H9 (cell line): Measurements from ENCODE around the gene GPR50. TPM values are rescaled to one million over a fixed set of nuclear protein-coding genes. Genes with fewer than 3 reads are reported as not detected.

Experiments
- DNase-seq: peaks from one replicate; pipeline ENCODE4 v3.0.0-alpha.2; 2017
- H2AFZ ChIP-seq: one replicate; pipeline ENCODE4 v1.6.1; 2013; ENCODE audit warnings: mild to moderate bottlenecking, low read length, control low read depth, moderate library complexity
- H2AK5ac ChIP-seq: 2 replicates; pipeline ENCODE4 v1.6.1; 2013; ENCODE audit warnings: low read length, control low read depth, mixed read lengths; ENCODE audit not compliant: insufficient read length
- H2BK120ac ChIP-seq: one replicate; pipeline ENCODE4 v1.6.1; 2013; ENCODE audit warnings: low read depth, mild to moderate bottlenecking, low read length, control low read depth, inconsistent platforms; ENCODE audit not compliant: poor library complexity, severe bottlenecking
- H2BK12ac ChIP-seq: 2 replicates; pipeline ENCODE4 v1.6.1; 2013; ENCODE audit warnings: low read length, control low read depth, mixed read lengths, low read depth; ENCODE audit not compliant: insufficient read length
- H2BK15ac ChIP-seq: 2 replicates; pipeline ENCODE4 v1.6.1; 2013; ENCODE audit warnings: low read depth, low read length, control low read depth
- H2BK20ac ChIP-seq: one replicate; pipeline ENCODE4 v1.6.1; 2013; ENCODE audit warnings: low read depth, mild to moderate bottlenecking, low read length, control low read depth, inconsistent platforms; ENCODE audit not compliant: poor library complexity, severe bottlenecking
- H2BK5ac ChIP-seq: 2 replicates; pipeline ENCODE4 v1.6.1; 2013; ENCODE audit warnings: low read length, control low read depth, mixed read lengths; ENCODE audit not compliant: insufficient read length
- H3K14ac ChIP-seq: 2 replicates; pipeline ENCODE4 v1.6.1; 2013; ENCODE audit warnings: low read length, control low read depth; ENCODE audit not compliant: insufficient read depth
- H3K18ac ChIP-seq: 2 replicates; pipeline ENCODE4 v1.6.1; 2013; ENCODE audit warnings: low read depth, mild to moderate bottlenecking, mixed read lengths, low read length, control low read depth; ENCODE audit not compliant: insufficient read length
- H3K23ac ChIP-seq: 2 replicates; pipeline ENCODE4 v1.6.1; 2013; ENCODE audit warnings: low read length, control low read depth, mixed read lengths, low read depth; ENCODE audit not compliant: insufficient read length
- H3K23me2 ChIP-seq: 2 replicates; pipeline ENCODE4 v1.6.1; 2013; ENCODE audit warnings: low read depth, mild to moderate bottlenecking, mixed read lengths, low read length, control low read depth; ENCODE audit not compliant: insufficient read length, poor library complexity, severe bottlenecking
- H3K27ac ChIP-seq: 2 replicates; pipeline ENCODE4 v1.5.1; 2013; ENCODE audit warnings: low read length, control low read depth, mixed read lengths, low read depth; ENCODE audit not compliant: insufficient read length
- H3K27me3 ChIP-seq: 2 replicates; pipeline ENCODE4 v1.6.1; 2013; ENCODE audit warnings: low read length, control low read depth, inconsistent platforms; ENCODE audit not compliant: insufficient read depth
- H3K4ac ChIP-seq: 2 replicates; pipeline ENCODE4 v1.6.1; 2013; ENCODE audit warnings: low read depth, mild to moderate bottlenecking, control low read depth, inconsistent platforms, low read length, moderate library complexity
- H3K4me1 ChIP-seq: 2 replicates; pipeline ENCODE4 v1.6.1; 2013; ENCODE audit warnings: low read length, control low read depth, inconsistent platforms; ENCODE audit not compliant: insufficient read depth
- H3K4me2 ChIP-seq: 2 replicates; pipeline ENCODE4 v1.6.1; 2013; ENCODE audit warnings: low read length, control low read depth, mixed read lengths; ENCODE audit not compliant: insufficient read length, insufficient read depth
- H3K56ac ChIP-seq: 2 replicates; pipeline ENCODE4 v1.6.1; 2013; ENCODE audit warnings: low read depth, mild to moderate bottlenecking, mixed read lengths, low read length, control low read depth; ENCODE audit not compliant: insufficient read length
- H3K79me1 ChIP-seq: 2 replicates; pipeline ENCODE4 v1.6.1; 2013; ENCODE audit warnings: low read depth, mild to moderate bottlenecking, moderate library complexity, low read length, control low read depth, inconsistent platforms; ENCODE audit not compliant: insufficient read depth, poor library complexity, severe bottlenecking
- H3K79me2 ChIP-seq: 2 replicates; pipeline ENCODE4 v1.6.1; 2013; ENCODE audit warnings: low read length, control low read depth, inconsistent platforms; ENCODE audit not compliant: insufficient read depth
- H3K9ac ChIP-seq: 2 replicates; pipeline ENCODE4 v1.6.1; 2013; ENCODE audit warnings: low read length, control low read depth, mixed read lengths; ENCODE audit not compliant: insufficient read length; ENCODE audit errors: extremely low read depth
- H3K9me3 ChIP-seq: one replicate; pipeline ENCODE4 v1.6.1; 2013; ENCODE audit warnings: low read depth, low read length, inconsistent platforms; ENCODE audit not compliant: control insufficient read depth
- H3T11ph ChIP-seq: one replicate; pipeline ENCODE4 v1.6.1; 2013; ENCODE audit warnings: mild to moderate bottlenecking, low read length, control low read depth, inconsistent platforms
- H4K20me1 ChIP-seq: one replicate; pipeline ENCODE4 v1.6.1; 2013; ENCODE audit not compliant: control insufficient read depth, insufficient read length, insufficient read depth
- H4K5ac ChIP-seq: 2 replicates; pipeline ENCODE4 v1.6.1; 2013; ENCODE audit warnings: low read depth, mild to moderate bottlenecking, mixed read lengths, low read length, control low read depth; ENCODE audit not compliant: insufficient read length
- H4K8ac ChIP-seq: replicated peaks from 2 replicates; pipeline ENCODE4 v1.6.1; 2013; ENCODE audit warnings: low read length, control low read depth, mixed read lengths, low read depth; ENCODE audit not compliant: insufficient read length
- H4K91ac ChIP-seq: 2 replicates; pipeline ENCODE4 v1.6.1; 2013; ENCODE audit warnings: low read depth, mild to moderate bottlenecking, moderate library complexity, mixed read lengths, low read length, control low read depth; ENCODE audit not compliant: insufficient read length
- H3K27ac Mint-ChIP-seq, 3 experiments: 2 replicates in 2 of 3; 3 replicates in 1 of 3; pipeline ENCODE4 v1.8.0; 2020 to 2021; ENCODE audit warnings: mixed read lengths in 3 of 3, mild to moderate bottlenecking in 1 of 3, moderate library complexity in 1 of 3
- H3K27me3 Mint-ChIP-seq: 2 replicates; pipeline ENCODE4 v1.8.0; 2021; ENCODE audit warnings: low read depth, mild to moderate bottlenecking, moderate library complexity, mixed read lengths
- H3K36me3 Mint-ChIP-seq, 3 experiments: 2 replicates in 2 of 3; 3 replicates in 1 of 3; pipeline ENCODE4 v1.8.0; 2020 to 2021; ENCODE audit warnings: low read depth in 3 of 3, mixed read lengths in 3 of 3; ENCODE audit not compliant: insufficient read depth in 1 of 3
- H3K4me1 Mint-ChIP-seq, 2 experiments: 2 replicates each; pipeline ENCODE4 v1.8.0; 2020; ENCODE audit warnings: mixed read lengths in 2 of 2
- H3K4me3 Mint-ChIP-seq, 2 experiments: 2 replicates in 1 of 2; 3 replicates in 1 of 2; pipeline ENCODE4 v1.8.0; 2020 to 2021; ENCODE audit warnings: mild to moderate bottlenecking in 2 of 2, mixed read lengths in 2 of 2, moderate library complexity in 1 of 2
- H3K9me3 Mint-ChIP-seq, 2 experiments: 2 replicates in 1 of 2; 3 replicates in 1 of 2; pipeline ENCODE4 v1.8.0; 2020; ENCODE audit warnings: mild to moderate bottlenecking in 2 of 2, mixed read lengths in 2 of 2, moderate library complexity in 1 of 2
- CTCF ChIP-seq: fragments of 200-600 bp; sonication (generic); conservative IDR thresholded peaks from 3 replicates; pipeline ENCODE4 v1.8.0; 2021; ENCODE audit warnings: antibody characterized with exemption, mild to moderate bottlenecking
- WGBS: extraction: QIAGEN DNeasy Blood & Tissue Kit; methylation state at CpG from one replicate; pipeline ENCODE4 v1.1.7; 2013; ENCODE audit warnings: missing lambda C conversion rate, low lambda C conversion rate, mixed read lengths; ENCODE audit not compliant: insufficient read length; ENCODE audit errors: extremely low coverage; 5-methylcytosine and 5-hydroxymethylcytosine counted together
- total RNA-seq: library from RNA; stranded (reverse); gene quantifications from 2 replicates; pipeline ENCODE4 v1.2.1, GENCODE V29; 2021

GPR50 gene
- total RNA-seq, 1 experiment from 2014 or later, result 12.2 TPM

- peaks cover 7% of the 10 kb centered on the region; the same call in 1 of the 2 replicates for H3K27me3 ChIP-seq
- H3T11ph ChIP-seq, result no peak overlapping the region
- no peak overlapping the region for H2BK120ac ChIP-seq
- WGBS, result no CpG with 5 or more reads among the region's 7 CpGs
- no peak overlapping the region for H3K27ac ChIP-seq
- H3K79me1 ChIP-seq, result no peaks in the 10 kb centered on the region
- H3K36me3 Mint-ChIP-seq, result peaks cover 15 to 25% (median 22%) of the 10 kb centered on the region in 3 experiments
- H3K27me3 Mint-ChIP-seq, result peaks cover 68% of the 10 kb centered on the region
- no peak overlapping the region for H2AFZ ChIP-seq
- no peaks in the 10 kb centered on the region for H4K20me1 ChIP-seq
- no peak overlapping the region for H3K4ac ChIP-seq
- H2BK15ac ChIP-seq, result no peak overlapping the region
- H3K23ac ChIP-seq, result no peak overlapping the region
- H3K14ac ChIP-seq, result no peak overlapping the region
- no peak overlapping the region; a peak in 1 of 5 replicates for H3K4me3 Mint-ChIP-seq
- no peak for TF ChIP-seq CTCF
- H2AK5ac ChIP-seq, result no peak overlapping the region
- H2BK20ac ChIP-seq, result no peak overlapping the region
- no peak overlapping the region for H3K9ac ChIP-seq
- H4K5ac ChIP-seq, result no peak overlapping the region
- no peak overlapping the region for H4K8ac ChIP-seq
- peaks cover 66 to 83% of the 10 kb centered on the region in 2 experiments for H3K9me3 Mint-ChIP-seq
- H3K4me1 ChIP-seq, result no peaks in the 10 kb centered on the region
- no peaks in the 10 kb centered on the region for H3K79me2 ChIP-seq
- no peak overlapping the region for H2BK5ac ChIP-seq
- peaks cover 9% of the 10 kb centered on the region for H3K23me2 ChIP-seq
- H3K4me1 Mint-ChIP-seq, result peaks cover 35 to 39% of the 10 kb centered on the region in 2 experiments
- no peak overlapping the region for H3K18ac ChIP-seq
- H2BK12ac ChIP-seq, result no peak overlapping the region
- no peak overlapping the region for H4K91ac ChIP-seq
- peaks cover 35% of the 10 kb centered on the region for H3K9me3 ChIP-seq
- DNase-seq, result no peak
- no peak overlapping the region for H3K56ac ChIP-seq
- no peak overlapping the region for H3K4me2 ChIP-seq
- no peak overlapping the region for H3K27ac Mint-ChIP-seq
These were observed 4.7 kb downstream of the GPR50 start for GRCh38 chrX:151181088-151181487.
